ENCODE results near the gene BRCA1.

GRCh38 chr17:43069368-43069898 lies 55.7 kb downstream of the BRCA1 start:
- no peak for TF ChIP-seq CTCF (conservative IDR thresholded peaks at IDR 0.05 in 1 of 2, IDR thresholded peaks at IDR 0.05 in 1 of 2; ENCODE audit: low read depth in 1 of 2, low read length in 2 of 2)
- TF ChIP-seq EZH2 (IDR thresholded peaks at IDR 0.05; ENCODE audit: low read length, missing control alignments): no peak

All from fibroblast of lung (primary cell).